SK-N-MC (cell line): ENCODE data around the gene LRRC61.
"Not testable (repeated sequence)": the region's sequence is repeated elsewhere in the genome, so short reads cannot be mapped to it uniquely, and the experiment has no call there.

ENCODE experiments used
- EZH2 ChIP-seq: fragments of 200-600 bp; sonication (generic); IDR thresholded peaks from one replicate; pipeline ENCODE4 v1.6.1; 2017; ENCODE audit warnings: antibody characterized with exemption
- POLR2AphosphoS5 ChIP-seq: IDR thresholded peaks from 2 replicates; pipeline ENCODE4 v1.6.1; 2012; ENCODE audit warnings: mild to moderate bottlenecking, low read depth, low read length, borderline replicate concordance

DNA sequence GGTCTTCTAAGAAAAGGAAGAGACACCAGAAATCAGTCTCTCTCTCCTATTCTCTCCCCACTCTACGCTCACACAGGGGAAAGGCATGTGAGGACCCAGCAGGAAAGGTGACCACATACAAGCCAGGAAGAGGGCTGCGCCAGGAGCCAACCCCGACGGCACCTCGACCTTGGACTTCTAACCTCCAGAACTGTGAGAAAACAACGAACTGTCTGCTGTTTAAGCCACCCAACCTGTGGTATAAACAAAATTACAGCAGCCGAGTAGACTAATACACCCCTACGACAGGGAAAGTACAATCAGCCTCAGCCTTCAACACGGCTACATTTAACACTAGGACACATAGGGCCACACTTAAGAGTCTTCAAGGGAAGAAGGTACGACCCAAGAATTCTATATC is 26.4 kb upstream of the LRRC61 start:
- not testable (repeated sequence) for TF ChIP-seq EZH2, POLR2AphosphoS5
